Hematopoietic multipotent progenitor cell treated with erythropoietin and hydrocortisone succinate and interleukin-3 and kit ligand, for 17 days (in vitro differentiated cells): ENCODE results near the gene TMEM272.

Experiments used
- DNase-seq: peaks from one replicate; pipeline ENCODE4 v3.0.0-alpha.2; 2015; ENCODE audit warnings: low spot score

Gene TMEM272

DNA sequence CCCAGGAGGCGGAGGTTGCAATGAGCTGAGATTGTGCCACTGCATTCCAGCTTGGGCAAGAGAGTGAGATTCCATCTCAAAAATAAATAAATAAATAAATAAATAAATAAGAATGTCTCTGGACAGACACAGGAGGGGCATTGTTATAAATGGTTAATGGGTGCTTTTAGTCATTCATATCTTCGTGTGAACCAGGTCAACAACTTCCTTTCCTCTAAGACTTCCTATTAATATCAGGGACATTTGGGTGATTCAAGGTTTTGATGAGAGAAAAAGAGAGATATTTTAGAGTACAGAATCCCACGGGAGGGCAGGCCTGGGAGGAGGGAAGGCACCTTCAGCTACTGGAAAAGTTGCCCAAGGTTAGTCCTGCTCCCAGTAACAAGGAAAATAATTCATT lies 64.9 kb downstream of the TMEM272 start:
- DNase-seq, result no peak

DNA sequence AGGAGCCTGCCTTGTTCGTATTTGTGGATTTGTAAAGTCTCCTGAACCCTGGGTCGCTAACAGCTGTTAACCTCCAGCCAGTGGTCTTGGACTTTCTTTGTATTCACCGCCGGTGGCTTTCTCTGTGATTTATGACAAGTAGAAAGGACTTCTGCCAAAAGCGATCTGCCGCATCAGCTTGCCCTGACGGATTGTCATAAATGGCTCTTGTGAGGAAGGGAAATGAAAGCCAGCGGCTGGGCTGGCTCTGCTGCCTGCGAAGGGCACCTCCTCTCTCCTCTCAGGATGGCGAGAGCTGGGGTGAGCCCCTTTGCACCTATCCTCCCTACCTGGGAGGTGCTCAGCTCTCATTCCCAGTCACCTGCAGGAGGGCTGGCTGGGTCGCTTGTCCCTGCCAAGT lies 66.6 kb downstream of the TMEM272 start:
- no peak for DNase-seq

DNA sequence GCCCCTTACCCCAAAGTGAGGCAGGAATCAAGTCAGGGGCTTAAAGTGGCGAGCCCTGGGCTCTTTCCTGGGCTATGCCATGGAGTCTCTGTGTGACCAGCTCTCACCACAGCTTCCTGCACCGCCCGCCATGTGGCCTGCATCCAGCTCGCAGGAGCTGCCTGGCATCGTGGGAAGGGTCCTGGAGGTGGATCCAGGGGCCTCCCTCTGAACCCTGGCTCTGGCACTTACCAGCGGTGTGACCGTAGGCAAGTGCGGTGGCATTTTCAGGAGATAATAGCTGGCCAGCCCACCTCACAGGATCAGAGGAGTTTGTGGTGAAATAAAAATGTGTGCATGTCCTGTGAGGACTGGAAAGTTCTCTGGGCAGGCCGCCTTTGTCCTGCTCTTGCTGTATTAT lies 67.1 kb downstream of the TMEM272 start:
- DNase-seq, result no peak

DNA sequence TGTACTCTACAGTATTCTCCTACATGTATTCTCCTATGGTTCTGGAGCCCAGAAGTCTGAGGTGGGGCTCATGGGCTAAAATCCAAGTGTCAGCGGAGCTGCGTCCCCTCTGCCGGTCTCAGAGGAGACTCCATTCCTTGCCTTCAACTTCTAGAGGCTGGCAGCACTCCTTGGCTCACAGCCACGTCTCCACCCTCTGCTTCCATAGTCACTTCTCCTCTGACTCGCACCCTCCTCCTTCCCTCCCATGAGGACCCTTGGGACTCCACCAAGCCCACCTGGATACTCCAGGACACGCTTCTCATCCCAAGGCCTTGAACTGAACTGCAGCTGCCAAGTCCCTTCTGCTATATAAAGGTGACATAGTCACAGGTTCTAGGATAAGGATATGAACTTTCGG lies 68.8 kb downstream of the TMEM272 start:
- DNase-seq, result no peak

DNA sequence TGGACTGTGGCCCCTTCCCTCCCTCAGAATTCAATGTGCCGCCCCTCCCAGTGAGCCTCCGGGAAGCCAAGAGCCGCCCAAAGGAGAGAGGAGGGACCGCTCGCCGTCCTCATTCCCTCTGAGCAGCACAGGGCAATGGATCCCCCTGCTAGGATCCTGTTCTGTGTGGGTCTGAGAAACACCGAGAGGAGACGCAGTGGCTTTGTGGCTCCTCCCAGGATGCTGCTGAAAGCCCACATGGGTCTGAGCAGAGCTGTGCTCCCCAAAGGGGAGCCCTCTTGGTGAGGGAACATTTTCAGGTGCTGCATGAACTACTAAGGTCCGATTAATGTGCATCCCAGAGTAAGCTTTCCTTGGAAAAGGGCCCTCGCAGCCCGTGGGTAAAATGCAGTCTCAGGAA lies 71.5 kb downstream of the TMEM272 start:
- DNase-seq, result no peak

DNA sequence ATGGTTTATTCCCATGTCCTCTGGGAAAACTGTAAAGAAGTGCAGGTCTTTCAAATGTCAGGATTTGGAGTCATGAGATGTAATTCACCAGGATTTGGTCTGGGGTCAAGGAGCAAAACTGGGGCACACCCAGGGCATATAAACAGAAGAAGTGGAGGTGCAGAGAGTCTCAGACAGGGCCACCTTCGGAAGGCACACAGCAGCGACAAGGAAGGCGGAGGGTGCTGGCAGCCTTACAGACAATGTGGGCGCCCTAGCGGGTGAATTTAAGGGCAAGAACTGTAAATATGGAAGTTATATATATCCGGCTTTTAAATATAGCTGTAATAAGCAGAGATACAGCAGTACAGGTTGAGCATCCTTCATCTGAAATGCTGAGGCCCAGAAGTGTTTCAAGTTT lies 72.2 kb downstream of the TMEM272 start:
- DNase-seq, result no peak

DNA sequence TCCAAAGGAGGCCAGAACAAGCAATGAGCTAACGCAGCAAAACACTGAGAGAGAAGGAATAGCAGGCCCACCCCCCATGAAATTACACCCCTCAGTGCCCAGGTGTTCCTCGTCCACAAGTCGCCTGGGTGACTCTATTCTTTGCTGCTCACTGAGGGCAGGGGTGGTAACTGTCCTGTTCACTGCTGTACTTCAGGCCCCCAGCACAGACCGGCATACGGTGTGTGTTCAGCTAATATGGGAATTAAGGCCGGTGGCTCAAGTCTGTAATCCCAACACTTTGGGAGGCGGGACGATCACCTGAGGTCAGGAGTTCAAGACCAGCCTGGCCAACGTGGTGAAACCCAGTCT lies 72.9 kb downstream of the TMEM272 start:
- no peak for DNase-seq

DNA sequence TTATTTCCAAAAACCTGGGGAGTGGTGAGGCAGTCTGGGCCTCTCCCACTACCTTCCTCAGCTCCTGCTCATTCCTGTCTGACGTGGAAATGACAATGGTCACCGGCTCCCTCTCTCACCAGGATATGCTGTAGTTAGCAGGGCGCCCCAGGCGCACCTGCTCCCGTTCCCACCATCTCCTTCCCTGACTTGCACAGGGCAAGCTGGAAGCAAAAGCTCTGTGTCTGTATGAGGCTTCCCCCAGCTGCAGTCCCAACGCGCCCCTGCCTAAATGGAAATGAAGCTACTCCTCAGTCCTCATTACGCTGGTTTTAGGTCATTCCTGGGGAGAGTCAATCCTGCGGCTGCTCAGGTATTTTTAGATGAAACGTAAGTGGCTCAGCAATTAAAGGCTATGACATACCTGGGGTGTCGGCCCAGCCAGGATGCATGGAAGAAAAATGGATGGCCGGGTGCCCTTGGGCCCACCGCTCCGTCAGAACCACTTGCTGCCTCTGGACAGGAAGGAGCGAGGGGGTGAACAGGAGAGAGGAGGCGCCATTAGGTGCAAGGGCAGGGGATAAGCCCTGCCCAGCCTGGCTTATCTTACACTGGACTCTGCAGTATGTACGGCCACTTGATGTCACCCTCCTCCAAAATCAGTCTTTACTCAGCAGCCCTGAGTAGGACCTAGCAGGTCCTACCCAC lies 73.4 kb downstream of the TMEM272 start:
- DNase-seq, result no peak

DNA sequence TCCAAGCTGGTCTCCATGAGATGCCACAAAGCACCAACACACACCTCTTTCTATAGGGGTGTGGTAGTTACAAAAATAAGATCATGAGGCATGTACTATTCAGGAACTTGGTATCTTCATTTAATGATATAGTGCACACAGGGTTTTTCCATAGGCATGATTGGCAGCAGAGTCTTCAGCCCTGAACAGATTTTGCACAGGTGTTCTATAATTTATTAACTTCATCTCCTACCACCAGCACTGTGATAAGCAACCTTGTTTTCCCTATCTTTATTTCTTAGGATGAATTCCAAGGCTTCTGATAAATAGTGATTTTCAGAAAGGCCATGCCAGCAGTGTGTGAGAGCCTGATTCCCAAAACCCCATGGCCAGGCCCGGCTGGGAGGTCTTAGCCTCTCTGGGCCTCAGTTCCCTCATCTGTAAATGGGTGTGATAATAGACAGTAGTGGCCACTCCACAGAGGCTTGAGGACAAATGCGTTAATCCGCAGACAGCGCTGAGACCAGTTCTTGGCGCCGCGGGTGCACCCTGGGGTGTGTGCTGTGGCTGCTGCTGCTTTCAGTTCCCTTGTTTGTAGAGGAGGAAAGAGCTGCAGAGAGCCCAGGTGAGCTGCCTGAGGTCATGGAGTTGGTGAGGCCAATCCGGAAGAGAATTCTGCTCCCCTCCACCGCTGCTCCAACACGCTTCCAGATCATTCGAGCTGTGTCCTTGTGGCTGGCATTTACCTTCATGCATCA lies 74.1 kb downstream of the TMEM272 start:
- DNase-seq, result no peak

DNA sequence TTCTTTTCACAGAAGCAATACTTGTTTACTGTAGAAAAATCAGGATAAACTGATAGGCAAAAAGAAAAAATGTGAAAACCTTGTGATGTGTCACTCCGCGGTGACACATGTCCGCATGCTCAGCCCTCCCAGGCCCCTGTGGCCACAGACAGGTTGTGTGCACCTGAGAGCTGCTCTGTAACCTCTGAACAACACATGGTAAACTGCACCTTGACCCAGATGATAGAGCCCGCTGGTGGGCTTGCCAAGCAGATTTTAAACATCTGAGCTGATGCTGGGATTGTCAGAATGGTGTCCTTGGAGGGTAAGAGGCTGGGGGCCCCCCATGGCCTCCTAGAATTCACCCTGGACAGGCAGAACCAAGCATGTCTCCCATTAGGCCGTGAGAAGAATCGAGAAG lies 74.8 kb downstream of the TMEM272 start:
- DNase-seq, result no peak

DNA sequence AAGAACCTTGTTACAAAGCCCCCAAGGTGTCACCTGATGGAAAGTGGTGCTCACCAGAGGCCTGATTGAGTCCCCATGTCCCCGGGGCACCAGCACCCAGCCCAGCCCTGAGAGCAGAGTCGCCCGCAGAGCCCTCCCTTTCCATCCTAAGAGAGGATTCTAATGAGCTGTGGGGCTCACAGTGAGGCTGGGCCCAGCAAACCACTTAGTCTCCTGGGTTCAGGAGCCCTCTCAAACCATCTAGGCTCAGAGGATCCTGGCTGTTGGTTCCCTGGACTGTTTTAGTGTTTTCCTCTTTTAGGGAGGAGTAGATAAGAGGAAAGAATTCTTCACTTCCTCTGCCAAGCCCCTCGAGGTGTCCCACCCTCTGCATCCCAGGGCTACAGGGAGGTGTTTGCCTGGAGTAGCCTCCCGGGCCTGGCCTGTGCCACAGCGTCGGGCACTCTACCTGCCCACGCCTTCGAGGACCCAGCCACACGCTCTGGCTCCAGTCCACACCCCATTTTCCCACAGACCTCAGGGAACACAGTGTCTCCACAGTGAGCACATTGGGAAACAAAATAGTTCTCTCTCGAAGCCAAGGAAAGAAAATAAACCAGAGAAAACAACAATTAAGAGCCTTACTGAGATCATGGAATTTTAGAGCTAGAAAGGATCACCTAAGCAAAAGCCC lies 75.4 kb downstream of the TMEM272 start:
- DNase-seq, result no peak

DNA sequence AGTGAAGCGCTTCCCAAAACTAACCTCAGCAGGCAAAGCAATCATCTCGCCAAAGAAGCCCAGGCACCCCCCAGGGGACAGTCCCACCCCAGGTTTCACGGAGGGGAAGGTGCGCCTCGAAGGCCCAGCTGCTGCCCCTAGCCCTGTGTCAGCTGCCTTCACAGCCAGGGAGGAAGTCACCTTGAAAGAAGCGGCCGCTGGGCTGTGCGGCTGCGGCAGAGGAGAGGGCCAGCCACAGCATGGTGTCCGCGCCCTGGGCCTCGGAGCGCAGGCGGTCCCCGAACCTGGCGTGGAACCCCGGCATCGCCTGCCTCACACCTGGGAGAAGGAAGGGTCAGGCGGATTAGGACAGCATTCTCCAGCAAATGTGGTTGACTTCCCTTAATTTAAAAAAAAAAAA lies 76.0 kb downstream of the TMEM272 start:
- DNase-seq, result no peak

DNA sequence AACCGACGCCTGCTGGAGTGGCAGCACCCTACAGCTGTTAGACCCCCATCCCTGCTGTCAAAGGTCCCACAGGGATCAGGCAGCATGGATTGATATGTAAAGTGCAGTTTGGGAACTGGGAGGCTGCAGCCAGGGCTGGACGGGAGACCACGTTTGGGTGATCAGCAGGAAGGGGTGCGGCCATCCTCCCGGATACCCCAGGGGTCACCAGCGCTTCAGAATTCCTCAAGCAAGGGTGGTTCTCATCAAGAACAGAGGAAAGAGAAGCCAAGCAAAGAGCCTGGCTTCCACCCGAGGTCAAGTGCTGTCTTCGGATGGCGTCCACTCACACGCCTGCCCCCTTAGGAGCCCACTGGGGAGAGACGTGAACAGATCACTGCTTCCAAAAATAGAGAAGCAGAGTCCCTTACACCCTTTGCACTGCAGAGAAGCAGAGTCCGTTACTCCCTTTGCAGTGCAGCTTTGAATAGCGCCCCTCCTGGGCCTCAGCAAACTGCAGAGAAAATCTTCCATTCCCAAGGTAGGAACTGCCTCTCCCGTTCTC lies 76.5 kb downstream of the TMEM272 start:
- DNase-seq, result no peak

DNA sequence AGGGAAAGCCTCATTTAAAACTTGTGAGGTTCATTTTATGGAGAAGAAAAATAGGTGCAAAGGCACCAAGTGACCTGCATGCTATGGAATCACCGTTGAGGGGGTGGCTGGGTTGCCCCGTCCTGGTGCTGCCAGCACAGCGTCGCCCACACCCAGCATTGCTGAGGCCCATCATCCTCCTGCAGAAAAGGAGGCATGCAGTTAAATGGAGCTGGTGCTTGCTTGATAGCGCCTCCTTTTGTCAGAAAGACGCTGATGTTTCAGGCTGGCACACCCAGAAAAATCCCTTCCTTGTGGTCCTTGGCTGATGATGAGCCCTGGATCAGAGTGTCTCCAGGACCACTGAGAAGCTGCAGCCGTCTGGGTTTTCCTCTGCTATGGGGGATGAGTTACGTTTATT lies 77.9 kb downstream of the TMEM272 start:
- DNase-seq, result no peak

DNA sequence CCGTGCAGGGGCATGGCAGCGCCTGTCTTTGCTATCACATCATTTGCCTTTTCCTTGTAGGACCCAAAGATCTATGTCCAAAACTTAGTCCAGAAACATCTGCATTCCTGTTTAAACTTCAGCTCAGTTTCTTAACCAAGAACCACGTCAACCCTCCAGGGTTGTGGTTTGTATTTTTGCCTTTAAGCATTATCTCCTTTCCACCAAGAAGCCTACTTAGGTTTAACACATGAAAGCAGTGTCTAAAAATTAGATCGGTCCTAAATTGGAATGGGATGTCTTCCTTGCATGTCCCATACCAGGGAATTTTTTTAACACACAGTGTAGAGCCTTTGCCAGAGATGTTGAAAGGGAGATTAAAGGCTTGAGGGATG lies 79.8 kb downstream of the TMEM272 start:
- DNase-seq, result no peak

DNA sequence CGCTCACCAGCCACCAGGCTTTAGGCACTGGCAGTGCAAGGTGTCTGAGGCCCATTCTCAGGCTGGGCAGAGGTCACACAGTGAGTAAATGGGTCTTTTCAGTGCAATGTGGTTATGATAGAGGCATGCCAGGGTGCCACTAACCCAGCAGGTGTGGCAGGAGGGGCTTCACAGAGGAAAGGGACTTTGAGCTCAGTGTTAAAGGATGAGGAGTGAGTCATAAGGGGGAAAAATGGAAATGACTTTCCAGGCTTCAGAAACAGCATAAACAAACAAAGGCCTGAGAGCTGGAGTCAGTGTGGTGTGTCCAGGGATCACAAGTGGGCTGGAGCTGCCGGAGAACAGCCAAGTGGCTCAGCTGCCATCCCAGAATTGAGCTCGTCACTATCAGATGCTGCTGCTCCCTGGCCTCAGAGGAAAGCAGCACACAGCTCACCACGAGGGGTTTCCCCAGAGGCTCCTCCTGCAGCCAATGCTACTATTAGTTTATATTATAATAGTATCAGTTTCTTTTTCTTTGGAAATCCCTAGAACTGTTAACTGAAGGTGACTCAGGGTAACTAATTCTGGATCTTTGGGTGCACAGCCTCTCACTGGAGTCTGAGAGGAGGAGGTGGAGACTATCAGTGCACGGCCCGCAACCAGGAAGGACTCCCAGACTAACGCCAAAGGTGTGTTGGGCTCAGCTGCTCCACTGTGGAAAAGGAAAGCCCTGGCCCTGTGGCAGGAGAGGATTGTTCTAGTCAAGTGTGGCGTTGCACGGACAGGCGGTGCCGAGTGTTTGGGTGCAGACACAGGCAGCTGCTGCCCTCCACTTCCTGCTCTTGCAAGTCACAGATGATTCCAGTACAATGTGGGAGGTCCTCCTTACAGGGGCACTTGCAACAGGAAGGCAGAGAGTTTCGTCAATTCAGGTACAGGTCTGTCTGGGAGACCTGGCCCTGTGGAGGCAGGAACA lies 80.5 kb downstream of the TMEM272 start:
- DNase-seq, result no peak

DNA sequence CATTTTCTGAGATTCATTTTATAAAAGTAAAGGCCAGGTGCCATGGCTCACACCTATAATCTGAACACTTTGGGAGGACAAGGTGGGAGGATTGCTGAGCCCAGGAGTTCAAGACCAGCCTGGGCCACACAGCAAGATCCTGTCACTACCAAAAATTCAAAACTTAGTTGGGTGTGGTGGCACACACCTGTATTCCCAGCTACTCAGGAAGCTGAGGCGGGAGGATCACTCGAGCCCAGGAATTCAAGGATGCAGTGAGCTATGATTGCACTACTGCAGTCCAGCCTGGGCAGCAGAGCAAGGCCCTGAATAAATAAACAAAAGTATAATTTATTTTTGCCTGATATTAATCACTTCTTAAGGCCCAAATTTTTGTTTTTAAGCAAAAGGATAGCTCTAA lies 81.5 kb downstream of the TMEM272 start:
- DNase-seq, result no peak
